ENCODE data around the gene PLLP.
"Not testable (repeated sequence)": the region's sequence is repeated elsewhere in the genome, so short reads cannot be mapped to it uniquely, and the experiment has no call there.

The PLLP gene

DNA sequence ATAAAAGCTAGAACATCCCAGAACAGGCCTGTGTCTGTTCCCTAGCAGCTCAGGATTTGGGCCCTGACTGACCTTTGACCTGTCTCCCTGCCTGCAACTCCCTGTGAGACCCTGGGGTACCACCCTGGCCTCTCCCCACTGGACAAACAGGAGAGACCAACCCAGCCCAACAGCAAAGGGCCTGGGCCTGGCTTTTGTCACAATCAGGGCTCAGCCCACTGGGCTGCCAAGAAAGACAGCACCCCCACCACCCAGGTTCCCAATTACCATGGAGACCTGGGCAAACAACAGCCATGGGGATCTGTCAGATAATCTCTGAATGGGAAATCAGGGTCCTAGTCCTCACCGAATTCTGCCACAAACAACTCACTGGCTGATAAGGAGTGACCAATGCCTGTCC, 11.1 kb downstream of the PLLP start:
- no peak for DNase-seq (ENCODE audit: low read depth)

DNA sequence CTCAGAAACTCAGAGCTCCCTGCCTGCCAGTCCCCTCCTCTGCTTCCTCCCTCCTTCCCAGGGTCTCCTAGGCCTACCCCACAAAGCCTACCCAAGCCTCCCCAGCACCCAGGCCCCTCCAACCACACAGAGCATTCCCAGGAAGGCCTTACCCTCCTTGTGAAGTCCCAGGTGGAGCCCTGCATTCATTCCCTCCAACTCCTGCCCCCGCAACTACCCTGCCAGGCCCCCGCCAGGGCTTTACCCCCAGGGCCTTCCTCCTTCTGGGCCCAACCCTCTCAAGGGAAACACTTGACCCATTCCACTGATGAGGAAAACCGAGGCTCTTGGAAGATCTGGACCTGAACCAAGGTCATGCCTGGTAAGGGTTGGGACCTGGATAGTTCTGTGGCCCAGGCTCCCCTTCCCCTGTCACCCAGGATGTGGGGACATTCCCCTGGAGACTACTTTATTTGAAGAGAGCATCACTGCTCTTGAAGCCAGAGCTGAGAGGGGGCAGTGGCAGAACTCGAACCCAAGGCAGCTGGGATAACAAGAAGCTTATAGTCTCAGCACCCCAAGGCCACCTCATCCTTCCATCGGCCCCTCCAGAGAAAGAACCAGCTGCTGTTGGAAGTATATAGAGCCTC, 12.5 kb downstream of the PLLP start:
- no peak for DNase-seq (ENCODE audit: low read depth)

DNA sequence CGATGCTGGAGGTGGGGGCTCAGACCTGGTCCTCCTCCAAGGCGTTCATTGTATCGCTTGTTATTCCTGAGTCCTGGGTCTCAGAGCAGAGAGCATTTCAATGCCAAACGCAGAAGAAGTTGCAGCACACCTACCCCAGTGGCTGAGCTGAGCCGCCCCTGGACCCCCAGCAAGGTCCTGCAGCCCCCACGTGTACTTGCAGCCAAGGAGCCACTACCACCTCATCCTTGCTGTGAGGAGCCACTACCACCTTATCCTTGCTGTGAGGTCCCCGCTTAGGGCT, 13.5 kb downstream of the PLLP start:
- DNase-seq (ENCODE audit: low read depth): no peak

DNA sequence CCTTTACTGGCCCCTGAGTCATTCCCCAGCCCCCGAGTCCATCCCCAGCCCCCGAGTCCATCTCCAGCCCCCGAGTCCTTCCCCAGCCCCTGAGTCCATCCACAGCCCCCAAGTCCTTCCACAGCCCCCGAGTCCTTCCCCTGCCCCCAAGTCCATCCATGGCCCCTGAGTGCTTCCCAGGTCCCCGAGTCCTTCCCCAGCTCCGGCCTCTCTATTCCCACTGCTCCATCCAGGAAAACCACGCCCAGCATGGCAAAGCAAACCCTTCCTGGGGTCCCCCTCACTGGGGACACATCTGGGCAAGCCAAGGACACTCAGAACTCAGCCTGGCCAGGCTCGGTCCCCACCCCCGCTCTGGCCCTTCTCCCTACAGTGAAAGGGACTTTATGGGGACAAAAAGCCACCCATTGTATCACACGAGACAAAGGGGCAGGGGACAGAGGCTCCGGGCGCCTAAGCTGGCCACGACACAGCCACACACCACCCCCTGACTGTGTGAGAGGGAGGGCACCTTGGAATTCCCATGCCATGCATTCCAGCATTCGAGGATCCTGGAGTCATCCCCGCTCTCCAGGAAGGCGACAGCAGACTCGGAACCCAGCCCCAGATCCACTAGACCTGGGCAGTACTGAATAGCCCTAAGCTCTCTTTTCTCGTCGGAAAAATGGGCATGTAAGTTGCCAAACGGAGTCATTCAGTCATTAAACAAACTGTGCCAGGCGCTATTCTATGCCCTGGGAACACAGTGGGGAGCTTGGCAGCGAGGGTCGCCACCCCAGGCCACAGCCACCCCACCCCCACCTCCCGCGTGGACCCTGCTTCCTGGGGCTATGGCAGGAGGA, 14.0 kb downstream of the PLLP start:
- DNase-seq (ENCODE audit: low read depth): no peak

- peak; percentile 20 for DNase-seq (ENCODE audit: low read depth)
These were observed 15.4 kb downstream of the PLLP start for GRCh38 chr16:57268804-57269800.

DNA sequence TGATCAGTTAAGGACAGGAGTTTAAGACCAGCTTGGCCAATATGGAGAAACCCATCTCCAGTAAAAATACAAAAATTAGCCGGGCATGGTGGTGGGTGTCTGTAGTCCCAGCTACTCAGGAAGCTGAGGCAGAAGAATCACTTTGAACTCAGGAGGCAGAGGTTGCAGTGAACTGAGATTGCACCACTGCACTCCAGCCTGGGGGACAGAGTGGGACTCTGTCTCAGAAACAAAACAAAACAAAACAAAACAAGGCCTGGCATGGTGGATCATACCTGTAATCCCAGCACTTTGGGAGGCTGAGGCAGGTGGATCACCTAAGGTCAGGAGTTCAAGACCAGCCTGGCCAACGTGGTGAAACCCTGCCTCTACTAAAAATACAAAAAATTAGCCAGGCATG, 17.1 kb downstream of the PLLP start:
- DNase-seq (ENCODE audit: low read depth): not testable (repeated sequence)

- no peak for DNase-seq (ENCODE audit: low read depth)
These were observed 17.8 kb downstream of the PLLP start for GRCh38 chr16:57266531-57267260.

GRCh38 chr16:57265850-57266530, 18.5 kb downstream of the PLLP start:
- peak; percentile 11 for DNase-seq (ENCODE audit: low read depth)

DNA sequence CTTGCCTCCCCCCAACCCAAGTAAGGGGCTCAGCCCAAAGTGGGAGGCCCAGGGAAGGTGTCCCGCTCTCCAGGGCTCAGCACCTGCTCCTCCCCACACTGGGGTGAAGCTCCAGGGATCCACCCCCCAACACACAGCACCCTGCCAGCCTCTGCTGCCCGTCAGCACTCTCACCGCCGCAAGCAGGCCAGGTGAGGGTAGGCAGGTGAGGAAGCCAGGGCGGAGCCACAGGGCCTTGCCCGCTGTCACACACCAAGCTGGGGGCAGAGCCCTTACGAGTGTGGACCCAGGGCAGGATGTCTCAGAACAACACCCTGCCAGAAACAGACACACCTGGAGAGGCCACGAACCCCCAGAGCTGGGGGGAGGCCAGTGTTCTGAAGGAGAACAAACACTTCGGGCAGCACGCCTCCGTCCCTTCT, 19.5 kb downstream of the PLLP start:
- DNase-seq (ENCODE audit: low read depth): no peak

DNA sequence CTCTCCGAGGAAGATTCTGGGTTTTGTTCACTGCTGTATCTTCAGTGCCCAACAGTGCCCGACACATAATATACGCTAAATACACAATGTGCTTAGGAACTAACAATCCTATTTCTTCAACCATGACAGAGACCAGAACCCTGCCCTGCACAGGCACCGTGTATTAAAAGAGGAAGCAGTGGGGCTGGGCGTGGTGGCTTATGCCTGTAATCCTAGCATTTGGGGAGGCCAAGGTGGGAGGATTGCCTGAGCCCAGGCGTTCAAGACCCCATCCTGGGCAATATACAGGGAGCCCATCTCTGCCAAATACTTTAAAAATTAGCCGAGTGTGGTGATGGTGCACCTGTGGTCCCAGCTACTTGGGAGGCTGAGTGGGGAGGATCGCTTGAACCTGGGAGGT, 20.1 kb downstream of the PLLP start:
- DNase-seq (ENCODE audit: low read depth): no peak

DNA sequence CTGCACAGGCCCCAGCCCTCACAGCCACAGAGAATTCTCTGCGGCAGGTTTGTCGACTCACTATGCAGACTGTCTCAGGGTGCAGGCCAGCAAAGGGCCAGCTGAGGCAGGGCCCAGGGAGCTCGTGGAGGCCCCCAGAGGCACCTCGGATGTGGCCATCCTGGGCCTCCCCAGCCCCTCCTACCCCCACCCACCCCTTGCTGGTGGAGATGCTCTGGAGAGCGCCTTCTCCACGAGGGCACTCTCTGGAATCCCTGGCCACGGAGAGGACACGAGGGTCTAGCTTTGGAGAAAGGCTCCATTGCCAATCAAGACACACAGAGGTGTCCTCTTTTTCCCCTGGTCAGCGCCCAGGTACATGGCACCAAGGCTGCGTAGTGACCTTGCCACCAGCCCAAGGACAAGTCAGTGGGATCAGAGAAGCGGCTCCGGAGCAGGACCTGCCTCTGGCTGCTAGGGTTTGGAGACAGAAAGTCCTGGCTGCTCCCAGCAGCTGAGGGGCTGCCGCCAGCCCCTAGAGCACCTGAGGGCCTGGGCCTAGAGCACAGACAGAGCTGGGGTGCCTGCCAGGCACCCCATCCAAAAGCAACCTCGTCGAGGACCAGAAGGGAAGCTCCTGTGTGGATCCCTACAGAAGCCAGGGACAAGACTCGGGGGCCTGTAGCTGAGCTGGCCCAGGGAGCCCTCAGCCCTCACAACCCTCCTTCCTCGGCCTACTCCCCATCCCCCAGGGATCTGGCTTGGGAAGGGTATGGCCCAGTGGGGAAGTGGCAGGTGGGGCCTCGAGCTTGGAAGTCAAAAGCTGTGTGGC, 20.7 kb downstream of the PLLP start:
- no peak for DNase-seq (ENCODE audit: low read depth)

DNA sequence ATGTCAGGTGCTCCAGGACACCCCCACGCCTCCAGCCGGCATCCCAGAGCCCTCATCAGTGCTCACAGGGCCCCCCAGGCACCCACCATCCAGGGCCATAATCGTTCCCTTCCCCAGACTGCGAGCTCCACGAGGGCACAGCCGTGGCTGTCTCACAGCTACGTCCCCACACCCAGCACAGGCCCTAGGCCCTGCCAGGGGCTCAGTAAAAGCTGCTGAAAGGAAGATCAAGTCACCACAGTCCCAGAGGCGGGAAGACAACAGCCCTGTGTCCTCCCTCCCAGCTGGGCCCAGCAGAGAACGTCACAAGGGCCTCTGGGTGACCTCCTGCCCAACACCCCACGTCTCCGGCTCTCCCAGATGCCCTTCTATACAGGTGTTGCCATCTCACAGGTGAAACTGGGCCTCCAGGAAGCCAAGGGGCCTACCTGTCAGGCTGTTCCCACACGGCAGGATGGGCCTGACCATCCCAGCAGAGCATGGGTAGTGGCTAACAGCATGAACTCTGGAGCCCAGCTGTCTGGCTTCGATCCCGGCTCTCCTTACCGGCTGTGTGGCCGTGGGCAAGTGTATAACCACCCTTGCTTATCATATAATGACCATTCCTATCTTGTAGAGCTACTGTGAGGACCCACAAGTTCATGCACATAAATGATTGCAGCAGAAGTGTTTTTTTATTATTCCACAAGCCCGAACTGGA, 21.5 kb downstream of the PLLP start:
- DNase-seq (ENCODE audit: low read depth): no peak

- DNase-seq (ENCODE audit: low read depth): no peak
These were observed 22.7 kb downstream of the PLLP start for GRCh38 chr16:57261806-57262205.

GRCh38 chr16:57260294-57260929, 24.1 kb downstream of the PLLP start:
- DNase-seq (ENCODE audit: low read depth): peak; percentile 79

DNA sequence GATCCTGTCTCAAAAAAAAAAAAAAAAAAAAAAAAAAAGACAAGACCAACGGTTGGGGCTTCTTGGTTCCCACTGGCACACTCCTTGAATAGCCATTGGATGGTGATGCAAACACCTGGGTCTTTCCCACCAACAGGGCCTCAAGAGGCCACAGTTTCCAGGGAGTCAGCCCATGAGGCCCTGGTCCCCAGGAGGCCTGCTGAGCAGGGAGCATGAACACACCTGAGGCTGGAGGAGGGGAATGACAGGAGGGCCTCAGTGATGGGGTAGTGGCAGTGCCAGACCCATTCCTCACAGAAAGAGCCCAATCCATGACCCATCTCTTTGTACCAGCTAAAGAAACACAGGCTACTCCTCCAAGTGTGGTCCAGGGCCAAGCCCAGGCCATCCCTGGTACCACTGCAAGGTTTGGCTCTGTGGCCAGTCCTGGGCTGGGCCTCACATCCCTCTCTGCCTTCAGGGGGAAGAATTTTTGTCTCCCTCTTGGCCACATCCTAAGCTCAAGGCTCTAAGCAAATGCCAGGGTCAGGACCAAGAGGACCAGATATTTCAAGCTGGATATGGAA, 25.5 kb downstream of the PLLP start:
- no peak for DNase-seq (ENCODE audit: low read depth)

- DNase-seq (ENCODE audit: low read depth): no peak
These were observed 26.1 kb downstream of the PLLP start for GRCh38 chr16:57258226-57258909.

DNA sequence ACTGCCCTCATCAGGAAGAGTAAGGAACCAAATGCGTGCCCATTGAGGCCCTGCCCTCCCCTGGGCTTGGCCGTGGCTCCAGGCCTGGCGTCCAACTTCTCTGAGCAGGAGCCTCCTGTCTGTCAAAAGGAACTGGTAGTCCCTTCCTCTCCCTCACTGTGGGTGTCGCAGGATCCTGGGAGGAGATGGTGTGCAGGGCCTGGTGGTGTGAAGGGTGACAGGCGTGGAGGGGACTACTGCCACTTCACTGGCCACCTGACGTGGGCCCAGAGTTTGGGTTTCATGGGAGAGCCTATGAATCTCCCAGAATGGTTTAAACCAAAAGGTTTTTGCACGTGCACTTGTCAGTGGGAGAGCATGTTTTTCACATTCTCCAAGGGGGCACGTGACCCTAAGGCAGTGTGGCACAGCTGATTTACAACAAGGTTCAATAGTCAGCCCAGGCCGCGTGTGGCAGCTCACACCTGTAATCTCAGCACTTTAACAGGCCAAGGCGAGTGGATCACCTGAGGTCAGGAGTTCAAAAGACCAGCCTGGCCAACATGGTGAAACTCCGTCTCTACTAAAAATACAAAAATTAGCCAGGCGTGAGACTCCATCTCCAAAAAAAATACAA, 26.9 kb downstream of the PLLP start:
- DNase-seq (ENCODE audit: low read depth): no peak
